ENCODE results near the gene CD19. TPM values are rescaled to one million over a fixed set of nuclear protein-coding genes. Genes with fewer than 3 reads are reported as not detected.

Gene CD19
- total RNA-seq = not detected in 2 replicates

DNA sequence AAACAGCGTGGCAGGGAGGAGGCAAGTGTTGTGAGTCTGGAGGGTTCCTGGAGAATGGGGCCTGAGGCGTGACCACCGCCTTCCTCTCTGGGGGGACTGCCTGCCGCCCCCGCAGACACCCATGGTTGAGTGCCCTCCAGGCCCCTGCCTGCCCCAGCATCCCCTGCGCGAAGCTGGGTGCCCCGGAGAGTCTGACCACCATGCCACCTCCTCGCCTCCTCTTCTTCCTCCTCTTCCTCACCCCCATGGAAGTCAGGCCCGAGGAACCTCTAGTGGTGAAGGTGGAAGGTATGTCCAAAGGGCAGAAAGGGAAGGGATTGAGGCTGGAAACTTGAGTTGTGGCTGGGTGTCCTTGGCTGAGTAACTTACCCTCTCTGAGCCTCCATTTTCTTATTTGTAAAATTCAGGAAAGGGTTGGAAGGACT, at the start of gene CD19:
Gene CD19, plus strand, starts transcription at position 171 of the 425 bp plus-strand sequence. Its CDS starts 30 bp downstream, at position 201.

GRCh38 chr16:28924762-28925385, 6.9 kb upstream of the CD19 start, which contains the start of gene RABEP2:
Gene RABEP2, minus strand, starts transcription at chr16:28925238. Its CDS starts 75 bp downstream, at chr16:28925163.

DNA sequence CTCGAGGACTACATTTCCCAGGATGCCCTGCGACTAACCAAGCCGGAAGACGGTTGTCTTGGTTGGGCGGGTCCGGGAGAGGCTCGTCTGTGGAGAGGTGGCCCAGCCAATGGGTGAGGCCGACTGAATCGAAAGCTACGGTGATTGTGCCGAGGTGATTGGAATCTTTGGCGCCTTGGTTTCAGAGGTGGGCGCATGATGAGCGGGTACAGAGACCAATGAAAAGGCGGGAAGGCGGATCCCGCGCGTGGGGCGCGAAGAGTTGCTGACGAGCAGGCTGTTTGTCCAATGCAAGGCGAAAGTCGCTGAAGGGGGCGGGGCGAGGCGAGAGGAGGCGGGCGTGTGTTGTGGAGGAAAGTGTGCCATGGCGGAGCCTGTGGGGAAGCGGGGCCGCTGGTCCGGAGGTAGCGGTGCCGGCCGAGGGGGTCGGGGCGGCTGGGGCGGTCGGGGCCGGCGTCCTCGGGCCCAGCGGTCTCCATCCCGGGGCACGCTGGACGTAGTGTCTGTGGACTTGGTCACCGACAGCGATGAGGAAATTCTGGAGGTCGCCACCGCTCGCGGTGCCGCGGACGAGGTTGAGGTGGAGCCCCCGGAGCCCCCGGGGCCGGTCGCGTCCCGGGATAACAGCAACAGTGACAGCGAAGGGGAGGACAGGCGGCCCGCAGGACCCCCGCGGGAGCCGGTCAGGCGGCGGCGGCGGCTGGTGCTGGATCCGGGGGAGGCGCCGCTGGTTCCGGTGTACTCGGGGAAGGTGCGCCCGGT, 19.1 kb downstream of the CD19 start, which contains the start of gene NFATC2IP:
Gene NFATC2IP, plus strand, starts transcription at position 290 of the 762 bp plus-strand sequence. Its CDS starts 75 bp downstream, at position 365.

DNA sequence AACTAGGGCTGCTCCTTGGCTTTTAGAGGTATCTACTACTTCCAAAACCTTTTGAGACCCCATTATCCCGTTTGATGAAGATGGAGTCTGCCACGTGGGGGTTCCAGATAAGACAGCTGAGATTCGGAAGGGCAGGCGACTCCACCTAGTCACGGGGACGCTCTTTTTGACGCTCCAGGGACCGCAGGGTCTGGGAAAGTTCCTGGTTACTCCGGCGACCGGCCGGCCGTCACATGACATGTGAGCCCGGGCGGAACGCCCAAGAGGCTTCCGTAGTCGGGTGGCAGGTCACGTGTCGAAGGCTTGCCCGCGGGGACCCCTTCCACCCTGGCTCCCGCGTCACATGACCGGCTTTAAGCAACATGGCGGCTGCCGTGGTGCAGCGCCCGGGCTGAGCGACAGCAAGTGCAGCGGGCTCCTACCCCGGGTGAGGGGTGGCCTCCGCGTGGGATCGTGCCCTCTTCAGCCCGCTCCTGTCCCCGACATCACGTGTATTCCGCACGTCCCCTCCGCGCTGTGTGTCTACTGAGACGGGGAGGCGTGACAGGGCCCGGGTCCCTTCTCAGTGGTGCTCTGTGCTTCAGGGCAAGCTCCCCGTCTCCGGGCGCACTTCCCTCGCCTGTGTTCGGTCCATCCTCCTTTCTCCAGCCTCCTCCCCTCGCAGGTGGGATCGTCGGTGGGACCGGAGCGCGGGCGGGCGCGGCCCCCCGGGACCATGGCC, 42.8 kb downstream of the CD19 start, which contains the start of gene SPNS1:
Gene SPNS1, plus strand, starts transcription at position 342 of the 721 bp plus-strand sequence. Its CDS starts 374 bp downstream, at position 716.

GRCh38 chr16:28984619-28985135, 52.9 kb downstream of the CD19 start, which contains the start of gene LAT:
Gene LAT, plus strand, starts transcription at chr16:28985052. Its CDS starts 366 bp downstream, at chr16:28985418.

Other genes with a start within 250 kb of the CD19 start
- gene EIF3C, start 220.5 kb upstream of the CD19 start, total RNA-seq = 126 and 142 TPM in 2 replicates
- gene NPIPB9, start 180.2 kb upstream of the CD19 start, total RNA-seq = 1.8 and 3.7 TPM in 2 replicates
- gene ATXN2L, start 109.0 kb upstream of the CD19 start, total RNA-seq = 62.0 and 106 TPM in 2 replicates
- gene TUFM, start 85.6 kb upstream of the CD19 start, total RNA-seq = 96.9 and 122 TPM in 2 replicates
- gene SH2B1, start 68.1 kb upstream of the CD19 start, total RNA-seq = 16.2 and 24.8 TPM in 2 replicates
- gene ATP2A1, start 53.5 kb upstream of the CD19 start, total RNA-seq = 0.29 and 0.44 TPM in 2 replicates
- 36.5 and 51.4 TPM in 2 replicates for gene RABEP2, start 6.7 kb upstream of the CD19 start, total RNA-seq
- 17.9 and 24.9 TPM in 2 replicates for gene NFATC2IP, start 19.0 kb downstream of the CD19 start, total RNA-seq
- gene SPNS1, start 42.8 kb downstream of the CD19 start, total RNA-seq = 53.1 and 72.2 TPM in 2 replicates
- 0.72 and 1.1 TPM in 2 replicates for gene LAT, start 53.1 kb downstream of the CD19 start, total RNA-seq